Activated CD4-positive, alpha-beta T cell treated with anti-CD3 and anti-CD28 coated beads, Interleukin-2, amount 50 U/mL, for 1 hour (primary cell): ENCODE measurements around the gene LCP2.
"Not testable (repeated sequence)": the region's sequence is repeated elsewhere in the genome, so short reads cannot be mapped to it uniquely, and the experiment has no call there.

Source experiments
- DNase-seq: peaks from one replicate; pipeline ENCODE4 v3.0.0-alpha.2; 2020

Gene LCP2

DNA sequence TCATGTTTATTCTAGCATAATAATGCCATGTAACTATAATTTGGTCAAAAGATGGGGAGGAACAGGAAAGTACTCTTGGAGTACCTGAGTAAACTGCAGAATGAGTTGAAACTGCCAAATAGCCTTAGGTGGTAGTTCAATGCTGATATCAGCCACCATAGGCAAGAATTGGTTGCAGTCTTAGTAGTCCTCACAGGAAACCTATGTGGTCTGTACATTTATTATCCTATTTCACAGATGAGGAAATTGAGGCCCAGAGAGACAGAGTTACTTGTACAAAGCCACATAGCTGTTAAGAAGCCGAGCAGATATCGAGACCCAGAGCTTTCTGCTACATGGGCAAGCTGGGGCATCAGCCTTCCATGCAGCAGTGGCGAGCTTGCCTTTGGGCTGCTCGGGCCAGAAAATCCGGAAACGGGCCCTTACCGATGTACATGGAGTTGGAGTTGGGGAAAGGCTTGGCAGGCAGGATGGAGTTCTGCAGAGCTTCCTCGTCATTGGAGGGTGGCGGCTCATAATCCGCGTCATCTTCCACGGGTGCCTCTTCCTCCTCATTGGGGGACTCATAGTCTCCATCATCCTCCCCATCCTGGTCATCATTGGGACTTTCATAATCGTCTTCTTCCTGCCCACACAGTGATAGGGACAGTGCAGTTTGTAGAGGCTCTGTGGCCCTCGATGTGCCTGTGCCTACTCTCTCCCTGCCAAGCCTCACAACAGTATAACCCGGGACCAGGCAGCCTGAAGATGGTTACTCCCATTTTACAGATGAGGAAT is 27.1 kb downstream of the LCP2 start:
- no peak for DNase-seq

- peak; percentile 48 for DNase-seq
Observed at GRCh38 chr5:170269579-170269978, 28.0 kb downstream of the LCP2 start.

GRCh38 chr5:170268884-170269283 is 28.7 kb downstream of the LCP2 start:
- DNase-seq = no peak

- no peak for DNase-seq
Observed at GRCh38 chr5:170268153-170268689, 29.4 kb downstream of the LCP2 start.

GRCh38 chr5:170267431-170268152 is 30.0 kb downstream of the LCP2 start:
- peak; percentile 84 for DNase-seq

DNA sequence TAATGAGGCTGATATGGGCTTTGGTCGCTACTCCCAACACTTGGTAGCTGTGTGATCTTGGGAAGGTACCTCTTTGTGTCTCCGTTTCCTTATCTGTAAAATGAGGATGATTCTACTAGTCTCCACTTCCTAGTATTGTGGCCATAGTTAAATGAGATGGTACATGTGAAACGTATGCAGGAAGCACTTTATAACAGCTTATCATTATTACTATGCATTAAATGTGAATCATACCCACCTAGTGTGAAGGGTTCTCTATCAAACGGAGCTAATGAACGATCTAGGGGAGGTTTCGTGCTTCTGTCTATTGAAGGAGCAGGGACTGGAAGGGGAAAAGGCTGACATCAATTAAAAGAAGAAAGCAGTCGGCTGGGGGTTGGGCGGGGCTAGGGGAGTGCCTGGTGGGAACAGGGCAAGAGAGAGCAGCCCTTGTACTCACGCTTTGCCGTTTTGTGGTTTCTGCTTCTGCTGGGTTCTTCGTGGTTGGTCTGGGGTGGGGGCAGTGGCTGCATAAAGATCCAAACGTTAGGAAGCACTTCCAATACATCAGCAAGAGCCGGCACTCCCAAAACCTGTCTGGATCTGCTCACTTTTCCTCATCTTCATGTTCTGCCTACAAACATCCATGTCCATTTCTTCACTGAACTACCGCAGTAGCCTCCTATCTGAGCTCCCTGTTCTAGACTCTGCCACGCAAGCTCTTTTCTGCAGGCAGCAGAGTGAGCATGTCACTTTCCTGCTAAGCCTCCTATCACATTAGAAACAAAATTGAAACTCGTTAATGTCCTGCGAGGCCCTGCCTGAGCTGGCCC is 30.8 kb downstream of the LCP2 start:
- DNase-seq = peak; percentile 65

DNA sequence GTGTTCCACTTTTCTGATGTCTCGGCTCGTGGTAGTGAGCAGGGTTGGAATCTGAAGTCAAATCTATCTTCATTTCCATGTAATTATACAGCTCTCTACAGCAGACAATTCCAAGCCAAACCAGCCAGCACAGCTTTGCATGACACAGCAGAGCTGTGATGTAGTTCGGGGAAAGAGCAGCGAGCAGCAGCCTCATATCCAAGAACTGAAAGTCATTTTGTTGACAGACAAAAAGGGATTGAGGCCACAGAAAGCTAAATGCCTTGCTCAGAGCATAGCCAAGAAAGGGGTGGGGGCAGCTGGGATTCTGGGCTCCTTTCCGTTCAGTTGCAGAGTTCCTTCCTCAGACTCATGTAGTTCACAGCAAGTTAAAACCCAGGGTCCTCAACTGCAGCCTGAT is 32.1 kb downstream of the LCP2 start:
- DNase-seq = no peak

DNA sequence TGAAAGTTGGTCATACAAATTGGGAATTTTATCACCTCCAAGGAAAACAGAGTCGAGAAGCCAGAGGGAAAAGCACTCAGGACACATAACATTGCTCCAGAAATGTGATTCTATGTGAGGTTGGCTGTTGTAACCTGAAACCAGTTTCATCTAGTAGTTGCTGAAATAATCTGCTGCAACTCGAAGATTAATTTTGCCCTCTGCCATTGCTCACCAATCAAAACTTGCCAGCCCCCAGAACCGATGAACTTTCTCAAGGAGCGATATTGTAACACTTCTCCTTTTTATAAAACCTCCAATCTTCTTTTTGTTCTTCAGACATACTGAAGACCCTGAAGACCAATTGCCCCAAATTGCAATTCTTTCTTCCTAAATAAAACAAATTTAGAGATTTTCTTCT is 33.7 kb downstream of the LCP2 start:
- DNase-seq = no peak

DNA sequence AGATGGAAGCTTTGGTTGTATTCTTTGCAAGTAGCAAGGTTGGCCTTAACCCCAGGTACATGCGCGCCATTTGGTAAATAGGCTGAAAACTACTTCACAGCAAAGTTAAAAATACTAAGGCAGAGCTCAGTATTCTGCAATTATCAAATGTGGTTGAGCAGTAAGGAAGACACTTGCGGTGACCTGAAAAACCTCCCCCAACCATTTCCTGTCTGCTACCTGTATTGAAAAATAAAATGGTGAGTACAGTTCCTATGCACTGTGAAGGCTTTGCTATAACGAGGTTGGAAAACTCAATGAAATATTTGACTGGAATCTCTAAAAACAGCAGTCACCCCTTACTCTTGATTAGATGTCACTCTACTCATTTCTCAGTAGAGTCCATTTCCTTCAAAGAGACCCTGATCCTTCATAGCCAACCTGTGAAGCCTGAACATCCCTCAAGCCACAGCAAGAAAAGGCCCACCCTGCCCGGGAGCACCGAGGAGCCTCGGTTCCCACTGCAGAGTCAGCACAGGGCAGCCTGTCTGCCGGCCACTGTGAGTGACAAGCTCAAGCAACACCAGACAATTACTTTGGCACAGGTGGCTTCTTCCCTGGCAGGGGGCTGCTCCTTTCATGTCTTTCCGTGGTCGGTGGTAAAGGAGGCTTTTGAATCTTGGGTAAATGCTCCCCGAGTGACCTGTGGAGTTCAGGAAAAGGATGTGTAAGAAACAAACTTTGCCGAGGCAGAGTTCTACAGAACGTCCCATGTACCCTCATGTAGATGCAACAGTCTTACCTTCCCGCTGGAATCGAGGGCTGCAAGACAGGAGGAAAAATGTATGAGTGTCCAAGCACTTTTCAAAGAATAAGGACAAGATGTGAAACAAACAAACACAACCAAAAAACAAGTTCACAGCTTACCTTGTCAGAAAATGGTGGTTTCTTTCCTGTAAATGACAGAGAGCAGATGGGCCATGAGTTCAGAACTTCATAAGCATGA is 35.2 kb downstream of the LCP2 start:
- DNase-seq = peak; percentile 35

DNA sequence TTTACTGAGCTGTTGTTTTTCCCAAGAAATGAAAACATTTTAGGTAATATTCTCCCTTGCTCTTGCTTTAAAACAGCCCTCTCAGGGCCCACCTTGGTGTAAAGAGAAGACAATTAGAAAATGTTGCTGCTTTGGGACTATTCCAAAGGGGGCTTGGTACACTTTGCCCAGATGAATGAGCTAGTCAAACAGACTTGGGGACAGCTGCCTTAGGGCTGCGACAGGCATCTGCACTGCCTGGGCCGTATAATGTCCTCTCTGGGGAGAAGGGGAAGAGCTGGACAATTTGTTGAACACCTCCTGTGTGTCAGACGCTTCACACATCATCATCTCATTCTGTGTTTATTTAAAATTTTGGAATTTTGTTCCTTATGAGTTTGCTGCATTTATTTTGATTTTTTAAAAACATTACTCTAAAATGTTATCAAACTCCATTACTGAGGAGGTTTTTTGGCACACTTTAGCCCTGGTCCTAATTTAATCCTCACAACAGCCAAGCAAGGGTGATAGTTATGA is 36.0 kb downstream of the LCP2 start:
- DNase-seq = no peak

GRCh38 chr5:170257370-170257769 is 40.2 kb downstream of the LCP2 start:
- no peak for DNase-seq

GRCh38 chr5:170256571-170256970 is 41.0 kb downstream of the LCP2 start:
- no peak for DNase-seq

DNA sequence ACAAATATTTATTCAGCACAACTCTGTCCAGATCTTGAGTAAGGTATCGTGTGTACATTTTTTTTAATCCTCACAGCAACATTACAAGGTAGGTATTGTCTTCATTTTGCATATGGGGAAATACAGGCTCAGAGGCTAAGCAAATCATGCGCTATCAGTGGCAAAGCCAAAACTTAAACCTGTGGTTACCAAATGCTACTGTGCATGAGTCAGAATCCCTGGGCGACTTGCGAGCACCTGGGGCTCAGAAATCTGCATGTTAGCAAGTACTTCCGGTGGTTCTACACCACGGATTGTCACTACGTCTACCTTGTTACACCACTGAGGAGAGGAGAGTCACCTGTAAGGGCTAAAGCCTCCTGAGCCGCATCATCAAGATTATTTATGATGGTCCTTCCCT is 43.5 kb downstream of the LCP2 start:
- peak; percentile 60 for DNase-seq

- no peak for DNase-seq
Observed at GRCh38 chr5:170252720-170253350, 44.7 kb downstream of the LCP2 start.

DNA sequence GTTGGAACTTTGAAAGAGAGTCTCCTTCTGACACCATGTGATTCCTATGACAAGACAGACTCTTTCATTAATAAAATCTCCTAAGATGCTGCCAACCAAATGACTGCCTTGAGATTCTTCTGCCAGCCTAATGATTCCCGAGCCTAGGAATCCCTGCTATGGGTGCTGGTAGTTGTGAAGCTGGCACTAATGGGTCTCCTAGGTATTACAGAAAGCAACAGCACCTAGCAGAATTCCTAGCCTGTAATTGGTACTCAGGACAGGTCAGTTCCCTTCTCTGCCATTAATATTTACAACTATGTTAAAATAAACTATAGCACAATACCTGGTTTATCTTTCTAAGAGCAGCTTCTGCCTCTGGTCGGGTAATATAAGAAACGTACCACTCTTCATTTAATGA is 45.5 kb downstream of the LCP2 start:
- DNase-seq = no peak

DNA sequence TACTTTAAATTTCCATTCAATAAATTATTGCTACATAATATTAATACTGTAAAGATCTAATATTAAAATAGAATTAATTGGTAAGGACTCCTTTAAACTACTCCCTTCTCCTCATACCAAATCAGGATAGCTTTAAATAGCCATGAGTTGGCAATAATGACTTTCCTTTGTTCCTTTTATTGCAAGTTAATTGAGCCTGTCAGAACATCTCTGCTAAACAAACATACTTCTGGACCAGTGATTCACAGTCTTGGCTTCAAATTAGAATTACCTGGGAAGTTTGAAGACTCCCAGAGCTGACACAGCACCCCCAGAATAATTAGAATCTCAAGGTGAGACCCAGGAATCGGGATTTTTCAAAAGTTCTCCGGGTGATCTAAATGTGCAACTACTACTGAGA is 46.1 kb downstream of the LCP2 start:
- DNase-seq = no peak

GRCh38 chr5:170250810-170251317 is 46.7 kb downstream of the LCP2 start:
- DNase-seq = no peak

GRCh38 chr5:170249355-170249754 is 48.2 kb downstream of the LCP2 start:
- no peak for DNase-seq

GRCh38 chr5:170248931-170249227 is 48.7 kb downstream of the LCP2 start:
- DNase-seq = not testable (repeated sequence)

DNA sequence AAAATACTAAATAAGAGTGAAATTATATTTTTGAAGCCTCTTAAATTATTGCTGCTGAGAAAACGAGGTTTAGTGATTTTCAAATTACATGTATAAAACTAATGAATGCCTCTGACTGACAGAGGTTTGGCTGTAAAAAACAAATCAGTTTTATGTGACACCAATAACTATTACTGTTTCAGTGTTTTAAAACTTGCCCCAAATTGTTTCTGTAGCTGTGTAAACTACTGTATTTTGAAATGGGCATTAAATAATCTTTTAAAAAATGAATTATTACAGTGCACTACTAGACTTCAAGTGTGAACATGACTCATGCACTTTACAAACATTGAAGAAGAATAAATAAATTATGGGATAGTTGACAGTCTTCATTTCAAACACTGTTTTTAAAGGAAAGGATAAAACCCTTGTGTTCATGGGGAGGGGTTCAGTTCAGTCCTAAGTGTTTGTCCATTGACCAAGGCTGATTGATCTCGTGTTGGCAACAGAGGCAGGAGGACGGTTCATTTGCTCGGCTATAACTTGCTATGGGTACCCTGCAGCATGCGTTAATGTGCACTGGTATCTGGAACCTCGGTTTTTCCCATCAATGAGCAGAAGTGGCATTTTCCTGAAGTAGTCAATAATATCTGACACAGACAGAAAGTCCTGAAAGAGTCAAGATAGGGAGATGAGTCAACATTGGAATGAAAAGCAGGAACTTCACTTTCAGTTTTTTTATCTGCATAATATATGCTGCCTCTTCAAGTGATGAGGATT is 49.2 kb downstream of the LCP2 start:
- no peak for DNase-seq

DNA sequence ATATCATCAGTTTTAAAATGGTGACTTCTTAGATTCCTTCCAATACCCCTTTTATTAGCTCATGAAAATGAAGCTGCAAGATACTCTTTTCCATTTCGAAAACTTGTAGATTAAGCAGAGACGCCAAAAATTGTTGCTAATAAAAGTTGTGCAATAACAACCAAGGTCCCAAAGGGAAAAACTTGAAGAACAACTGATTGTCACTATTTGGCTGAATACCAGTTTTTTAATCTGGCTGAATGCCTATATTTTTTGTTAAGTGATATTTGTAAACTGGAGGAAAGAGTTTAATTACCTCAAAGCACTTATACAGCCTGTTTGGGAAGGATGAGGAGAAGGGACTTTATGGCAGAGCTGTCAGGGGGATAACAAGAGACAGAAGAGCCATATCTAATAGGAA is 50.2 kb downstream of the LCP2 start:
- DNase-seq = no peak
